ENCODE data around the gene PGM2L1.
A peak's percentile ranks its signal among the peaks of the same experiment; 100 is the strongest.
"Not testable (repeated sequence)": the region's sequence is repeated elsewhere in the genome, so short reads cannot be mapped to it uniquely, and the experiment has no call there.

The PGM2L1 gene

GRCh38 chr11:74333193-74333592 is 65.0 kb downstream of the PGM2L1 start:
- no peak for DNase-seq (ENCODE audit: low spot score)

- DNase-seq (ENCODE audit: low spot score) = no peak
Measured at GRCh38 chr11:74332291-74332690, 65.9 kb downstream of the PGM2L1 start.

- DNase-seq (ENCODE audit: low spot score) = not testable (repeated sequence)
Measured at GRCh38 chr11:74331000-74331399, 67.2 kb downstream of the PGM2L1 start.

- DNase-seq (ENCODE audit: low spot score) = no peak
Measured at GRCh38 chr11:74330075-74330858, 68.0 kb downstream of the PGM2L1 start.

- no peak for DNase-seq (ENCODE audit: low spot score)
Measured at GRCh38 chr11:74327076-74327475, 71.2 kb downstream of the PGM2L1 start.

- DNase-seq (ENCODE audit: low spot score) = no peak
Measured at GRCh38 chr11:74326665-74327064, 71.6 kb downstream of the PGM2L1 start.

- peak; percentile 99 for DNase-seq (ENCODE audit: low spot score)
Measured at GRCh38 chr11:74325649-74326645, 72.3 kb downstream of the PGM2L1 start.

- DNase-seq (ENCODE audit: low spot score) = peak; percentile 39
Measured at GRCh38 chr11:74322667-74323066, 75.6 kb downstream of the PGM2L1 start.

- peak; percentile 66 for DNase-seq (ENCODE audit: low spot score)
Measured at GRCh38 chr11:74321487-74322188, 76.6 kb downstream of the PGM2L1 start.

- no peak for DNase-seq (ENCODE audit: low spot score)
Measured at GRCh38 chr11:74320538-74320937, 77.7 kb downstream of the PGM2L1 start.

GRCh38 chr11:74319139-74319816 is 79.0 kb downstream of the PGM2L1 start:
- DNase-seq (ENCODE audit: low spot score) = no peak

GRCh38 chr11:74318241-74318932 is 79.8 kb downstream of the PGM2L1 start:
- no peak for DNase-seq (ENCODE audit: low spot score)

- DNase-seq (ENCODE audit: low spot score) = no peak
Measured at GRCh38 chr11:74316772-74317505, 81.3 kb downstream of the PGM2L1 start.

- DNase-seq (ENCODE audit: low spot score) = no peak
Measured at GRCh38 chr11:74312326-74312725, 85.9 kb downstream of the PGM2L1 start.

GRCh38 chr11:74311352-74311926 is 86.8 kb downstream of the PGM2L1 start, which contains the start of gene P4HA3:
Gene P4HA3 (minus strand): TSS chr11:74311640. CDS start chr11:74311611, 29 bp downstream.
- peak; percentile 31 for DNase-seq (ENCODE audit: low spot score)

- DNase-seq (ENCODE audit: low spot score) = no peak
Measured at GRCh38 chr11:74310857-74311256, 87.4 kb downstream of the PGM2L1 start.

- peak; percentile 35 for DNase-seq (ENCODE audit: low spot score)
Measured at GRCh38 chr11:74307434-74307833, 90.8 kb downstream of the PGM2L1 start.

- no peak for DNase-seq (ENCODE audit: low spot score)
Measured at GRCh38 chr11:74306435-74307175, 91.6 kb downstream of the PGM2L1 start.

- DNase-seq (ENCODE audit: low spot score) = no peak
Measured at GRCh38 chr11:74299015-74299414, 99.2 kb downstream of the PGM2L1 start.
